Neural progenitor cell (in vitro differentiated cells): Measurements from ENCODE around the gene PTPRR. TPM values are rescaled to one million over a fixed set of nuclear protein-coding genes. Genes with fewer than 3 reads are reported as not detected.

Experiments
- DNase-seq: peaks from one replicate; pipeline ENCODE4 v3.0.0-alpha.2; 2016; ENCODE audit warnings: low spot score
- H2AFZ ChIP-seq: fragments of 200-600 bp; sonication (generic); replicated peaks from 2 replicates; pipeline ENCODE4 v1.6.1; 2016; ENCODE audit warnings: antibody characterized with exemption
- H3F3A ChIP-seq: fragments of 200-600 bp; sonication (generic); 2 replicates; pipeline ENCODE4 v1.6.1; 2016; ENCODE audit warnings: antibody characterized with exemption, low read depth
- H3K27ac ChIP-seq: fragments of 200-600 bp; sonication (generic); 2 replicates; pipeline ENCODE4 v1.5.1; 2016; ENCODE audit warnings: mild to moderate bottlenecking
- H3K27me3 ChIP-seq: fragments of 200-600 bp; sonication (generic); 2 replicates; pipeline ENCODE4 v1.6.1; 2016; ENCODE audit warnings: mild to moderate bottlenecking, moderate library complexity
- H3K36me3 ChIP-seq: fragments of 200-600 bp; sonication (generic); 2 replicates; pipeline ENCODE4 v1.5.1; 2016
- H3K4me1 ChIP-seq: fragments of 200-600 bp; sonication (generic); 2 replicates; pipeline ENCODE4 v1.6.1; 2016; ENCODE audit warnings: mixed run types
- H3K4me2 ChIP-seq: fragments of 200-600 bp; sonication (generic); 2 replicates; pipeline ENCODE4 v1.6.1; 2016
- H3K4me3 ChIP-seq: fragments of 200-600 bp; sonication (generic); 2 replicates; pipeline ENCODE4 v1.5.1; 2016
- H3K79me2 ChIP-seq: fragments of 200-600 bp; sonication (generic); 2 replicates; pipeline ENCODE4 v1.6.1; 2016; ENCODE audit warnings: low read depth
- H3K9ac ChIP-seq: fragments of 200-600 bp; sonication (generic); 2 replicates; pipeline ENCODE4 v1.6.1; 2016
- H3K9me3 ChIP-seq: fragments of 200-600 bp; sonication (generic); 2 replicates; pipeline ENCODE4 v1.5.1; 2016; ENCODE audit warnings: low read depth
- H4K20me1 ChIP-seq: fragments of 200-600 bp; sonication (generic); 2 replicates; pipeline ENCODE4 v1.6.1; 2016; ENCODE audit warnings: low read depth
- H3K27ac Mint-ChIP-seq: 3 replicates; pipeline ENCODE4 v1.8.0; 2021; ENCODE audit warnings: mixed read lengths
- H3K27me3 Mint-ChIP-seq: 2 replicates; pipeline ENCODE4 v1.8.0; 2022; ENCODE audit warnings: low read depth, mild to moderate bottlenecking, inconsistent platforms, moderate library complexity, mixed read lengths; ENCODE audit not compliant: insufficient read depth
- H3K36me3 Mint-ChIP-seq: 3 replicates; pipeline ENCODE4 v1.8.0; 2021; ENCODE audit warnings: mixed read lengths
- H3K4me1 Mint-ChIP-seq: 3 replicates; pipeline ENCODE4 v1.8.0; 2021; ENCODE audit warnings: mixed read lengths
- H3K4me3 Mint-ChIP-seq: 3 replicates; pipeline ENCODE4 v1.8.0; 2021; ENCODE audit warnings: mild to moderate bottlenecking, moderate library complexity, mixed read lengths
- H3K9me3 Mint-ChIP-seq: 3 replicates; pipeline ENCODE4 v1.8.0; 2020; ENCODE audit warnings: mixed read lengths
- EZH2 ChIP-seq: fragments of 200-600 bp; sonication (generic); IDR thresholded peaks from 2 replicates; pipeline ENCODE4 v1.6.1; 2017; ENCODE audit warnings: antibody characterized with exemption, mild to moderate bottlenecking, moderate library complexity
- EZH2phosphoT487 ChIP-seq: fragments of 200-600 bp; sonication (generic); IDR thresholded peaks from 2 replicates; pipeline ENCODE4 v1.6.1; 2017; ENCODE audit warnings: antibody characterized with exemption
- total RNA-seq: library from RNA; depleted of rRNA; stranded (reverse); fragments of >200 nt; gene quantifications from 2 replicates; pipeline ENCODE4 v1.2.3, GENCODE V29; 2015; ENCODE audit warnings: low replicate concordance
- TF ChIP-seq, protein P1 (sequence below): fragments of 200-600 bp; sonication (generic); IDR thresholded peaks from 2 replicates; pipeline ENCODE4 v1.5.1; 2017; ENCODE audit warnings: antibody characterized with exemption, mild to moderate bottlenecking

The PTPRR gene
- total RNA-seq, 1 donor from 2014 or later = not detected

DNA sequence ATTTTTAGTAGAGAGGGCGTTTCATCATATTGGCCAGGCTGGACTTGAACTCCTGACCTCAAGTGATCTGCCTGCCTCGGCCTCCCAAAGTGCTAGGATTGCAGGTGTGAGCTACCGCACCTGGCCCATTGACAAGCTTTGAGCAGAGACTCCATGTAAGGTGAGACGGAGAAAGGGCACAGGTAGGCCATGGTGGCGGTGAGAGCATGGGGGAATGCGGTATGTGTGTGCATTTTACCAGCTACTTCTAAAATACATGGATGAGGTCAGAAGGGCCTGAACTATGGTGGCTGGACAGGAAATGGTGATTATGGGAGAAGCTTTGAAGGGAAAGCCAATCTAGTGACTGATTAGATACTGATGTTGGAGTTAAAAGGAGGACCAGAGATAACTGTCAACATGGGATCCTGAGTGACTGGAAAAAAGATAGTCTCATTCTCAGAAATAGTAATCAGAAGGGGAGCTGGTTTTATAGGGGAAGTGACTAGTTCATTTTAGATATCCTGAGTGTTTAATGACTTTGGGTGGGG is 261.4 kb downstream of the PTPRR start:
- Histone ChIP-seq H2AFZ (no peak overlapping the region), H3K9ac (no peak overlapping the region), H3K27ac (no peak overlapping the region), H4K20me1 (no peaks in the 10 kb centered on the region), H3K27me3 (no peaks in the 10 kb centered on the region), H3K79me2 (no peaks in the 10 kb centered on the region), H3K4me1 (peaks cover 8% of the 10 kb centered on the region), H3K4me3 (no peak overlapping the region), H3K4me2 (no peak overlapping the region), H3F3A (peaks cover 7% of the 10 kb centered on the region), H3K9me3 (no peaks in the 10 kb centered on the region), H3K36me3 (no peaks in the 10 kb centered on the region)
- H3K4me1 Mint-ChIP-seq = peaks cover 2% of the 10 kb centered on the region
- no peak overlapping the region for H3K4me3 Mint-ChIP-seq
- H3K27ac Mint-ChIP-seq = no peak overlapping the region
- TF ChIP-seq, protein P1, sequence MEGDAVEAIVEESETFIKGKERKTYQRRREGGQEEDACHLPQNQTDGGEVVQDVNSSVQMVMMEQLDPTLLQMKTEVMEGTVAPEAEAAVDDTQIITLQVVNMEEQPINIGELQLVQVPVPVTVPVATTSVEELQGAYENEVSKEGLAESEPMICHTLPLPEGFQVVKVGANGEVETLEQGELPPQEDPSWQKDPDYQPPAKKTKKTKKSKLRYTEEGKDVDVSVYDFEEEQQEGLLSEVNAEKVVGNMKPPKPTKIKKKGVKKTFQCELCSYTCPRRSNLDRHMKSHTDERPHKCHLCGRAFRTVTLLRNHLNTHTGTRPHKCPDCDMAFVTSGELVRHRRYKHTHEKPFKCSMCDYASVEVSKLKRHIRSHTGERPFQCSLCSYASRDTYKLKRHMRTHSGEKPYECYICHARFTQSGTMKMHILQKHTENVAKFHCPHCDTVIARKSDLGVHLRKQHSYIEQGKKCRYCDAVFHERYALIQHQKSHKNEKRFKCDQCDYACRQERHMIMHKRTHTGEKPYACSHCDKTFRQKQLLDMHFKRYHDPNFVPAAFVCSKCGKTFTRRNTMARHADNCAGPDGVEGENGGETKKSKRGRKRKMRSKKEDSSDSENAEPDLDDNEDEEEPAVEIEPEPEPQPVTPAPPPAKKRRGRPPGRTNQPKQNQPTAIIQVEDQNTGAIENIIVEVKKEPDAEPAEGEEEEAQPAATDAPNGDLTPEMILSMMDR = no peak
- TF ChIP-seq EZH2phosphoT487 (no peak), EZH2 (no peak)
- DNase-seq = no peak
- peaks cover 3% of the 10 kb centered on the region for H3K9me3 Mint-ChIP-seq
- no peaks in the 10 kb centered on the region for H3K27me3 Mint-ChIP-seq
- no peaks in the 10 kb centered on the region for H3K36me3 Mint-ChIP-seq

DNA sequence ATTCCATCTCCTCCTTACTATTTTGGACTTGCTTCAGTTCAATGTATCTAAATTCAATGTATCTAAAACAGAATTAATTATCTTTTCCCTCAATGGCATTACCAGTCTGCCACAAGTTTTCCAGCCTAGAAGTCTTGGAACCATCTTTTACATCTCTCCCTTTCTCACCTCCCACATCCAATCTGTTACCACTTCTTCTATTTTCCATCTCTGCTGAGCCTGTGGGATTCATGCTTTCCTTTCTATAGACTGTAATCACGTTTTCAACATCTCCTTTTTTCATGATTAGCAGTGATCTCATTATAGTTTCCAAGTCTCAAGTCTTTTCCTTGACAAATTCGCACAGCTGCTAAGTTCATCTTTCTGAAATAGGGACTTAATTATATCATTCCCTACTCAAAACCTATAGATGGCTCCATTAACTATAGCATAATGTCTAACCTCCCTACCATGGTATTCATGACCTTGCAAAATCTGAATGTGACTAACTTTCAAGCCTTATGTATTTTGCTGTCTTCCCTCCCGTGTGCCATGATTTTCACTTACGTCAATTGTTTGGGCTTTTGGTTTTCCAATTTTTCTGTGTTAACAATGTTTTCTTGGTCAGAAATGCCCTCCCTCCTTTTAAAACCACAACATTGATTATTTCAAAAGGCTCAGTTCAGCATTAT is 262.8 kb downstream of the PTPRR start:
- H3K9me3 Mint-ChIP-seq = peaks cover 3% of the 10 kb centered on the region
- no peaks in the 10 kb centered on the region for H3K4me1 Mint-ChIP-seq
- no peak overlapping the region for H3K4me2 ChIP-seq
- no peaks in the 10 kb centered on the region for H3K36me3 Mint-ChIP-seq
- no peak overlapping the region for H3K4me3 ChIP-seq
- no peak for TF ChIP-seq EZH2
- DNase-seq = no peak
- no peaks in the 10 kb centered on the region for H3K27me3 ChIP-seq
- H3K4me3 Mint-ChIP-seq = no peak overlapping the region
- H3K4me1 ChIP-seq = no peaks in the 10 kb centered on the region
- no peaks in the 10 kb centered on the region for H3K9me3 ChIP-seq
- H3K27ac Mint-ChIP-seq = no peak overlapping the region
- no peaks in the 10 kb centered on the region for H3F3A ChIP-seq
- H2AFZ ChIP-seq = peak overlapping the region; percentile 66
- no peak overlapping the region for H3K27ac ChIP-seq
- H3K79me2 ChIP-seq = no peaks in the 10 kb centered on the region
- H4K20me1 ChIP-seq = no peaks in the 10 kb centered on the region
- H3K9ac ChIP-seq = no peak overlapping the region
- no peaks in the 10 kb centered on the region for H3K27me3 Mint-ChIP-seq
- H3K36me3 ChIP-seq = no peaks in the 10 kb centered on the region

DNA sequence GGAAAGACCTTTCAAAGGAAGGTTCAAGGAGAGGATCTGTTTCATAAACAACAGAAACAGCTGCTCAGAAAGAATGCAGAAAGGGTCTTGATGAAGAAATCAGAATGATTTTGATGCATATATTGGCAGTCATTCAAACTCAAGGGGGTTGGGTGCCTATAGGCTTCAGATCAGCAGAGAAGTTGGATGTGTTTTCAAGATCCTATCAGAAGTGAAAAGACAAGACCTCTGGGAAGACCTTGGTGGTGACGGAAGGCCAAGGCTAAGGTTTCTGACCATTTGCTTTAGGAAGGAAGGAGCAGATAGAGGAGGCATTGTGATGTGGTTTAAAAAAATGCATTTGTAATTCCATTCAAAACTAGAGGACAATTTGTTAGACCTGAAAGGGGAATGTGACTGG is 268.1 kb downstream of the PTPRR start:
- H3K9me3 ChIP-seq = no peaks in the 10 kb centered on the region
- H3K9me3 Mint-ChIP-seq = no peaks in the 10 kb centered on the region
- no peak overlapping the region for H3K9ac ChIP-seq
- no peak overlapping the region for H3K27ac ChIP-seq
- no peak overlapping the region for H3K27ac Mint-ChIP-seq
- no peaks in the 10 kb centered on the region for H3K27me3 ChIP-seq
- no peaks in the 10 kb centered on the region for H4K20me1 ChIP-seq
- H2AFZ ChIP-seq = no peak overlapping the region
- no peak for TF ChIP-seq EZH2
- no peak for TF ChIP-seq EZH2phosphoT487
- TF ChIP-seq, protein P1 = no peak
- no peaks in the 10 kb centered on the region for H3K4me1 ChIP-seq
- no peak overlapping the region for H3K4me3 ChIP-seq
- H3K36me3 ChIP-seq = no peaks in the 10 kb centered on the region
- no peaks in the 10 kb centered on the region for H3K4me1 Mint-ChIP-seq
- H3K79me2 ChIP-seq = no peaks in the 10 kb centered on the region
- H3F3A ChIP-seq = no peaks in the 10 kb centered on the region
- H3K36me3 Mint-ChIP-seq = no peaks in the 10 kb centered on the region
- no peak overlapping the region for H3K4me2 ChIP-seq
- H3K4me3 Mint-ChIP-seq = no peak overlapping the region
- no peaks in the 10 kb centered on the region for H3K27me3 Mint-ChIP-seq
- DNase-seq = no peak

DNA sequence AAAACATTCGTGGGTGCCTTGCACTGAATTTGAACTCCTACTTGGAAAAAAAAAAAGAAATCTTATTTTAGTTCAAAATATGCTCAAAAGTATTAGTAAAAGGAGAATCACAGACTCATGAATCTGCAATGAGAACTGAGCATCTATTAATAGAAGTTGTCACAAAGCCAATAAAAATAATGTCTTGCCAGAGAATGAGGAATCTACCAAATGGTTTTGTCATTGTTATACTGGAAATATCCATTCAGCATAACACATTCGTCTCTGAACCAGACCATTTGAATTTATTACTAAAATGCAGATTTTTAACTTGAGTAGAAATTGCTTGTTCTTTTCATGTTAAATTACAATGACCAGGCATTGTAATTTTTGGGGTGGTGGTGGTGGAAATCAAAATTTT is 271.7 kb downstream of the PTPRR start:
- Histone ChIP-seq H3K4me2 (no peak overlapping the region), H3K4me1 (peaks cover 9% of the 10 kb centered on the region), H3F3A (no peaks in the 10 kb centered on the region), H3K27ac (no peak overlapping the region), H3K9ac (no peak overlapping the region), H3K4me3 (no peak overlapping the region), H3K36me3 (no peaks in the 10 kb centered on the region), H2AFZ (no peak overlapping the region), H3K9me3 (no peaks in the 10 kb centered on the region), H3K79me2 (no peaks in the 10 kb centered on the region), H4K20me1 (no peaks in the 10 kb centered on the region), H3K27me3 (no peaks in the 10 kb centered on the region)
- Mint-ChIP-seq H3K4me3 (no peak overlapping the region), H3K9me3 (no peaks in the 10 kb centered on the region), H3K36me3 (no peaks in the 10 kb centered on the region), H3K27me3 (no peaks in the 10 kb centered on the region), H3K4me1 (peaks cover 18% of the 10 kb centered on the region), H3K27ac (no peak overlapping the region)
- no peak for DNase-seq
- no peak for TF ChIP-seq EZH2phosphoT487
- TF ChIP-seq EZH2 = no peak
- TF ChIP-seq, protein P1 = no peak
